ENCODE results near the gene ARMH2.

GRCh38 chr6:24844903-24845302 lies 46.2 kb upstream of the ARMH2 start:
- TF ChIP-seq EZH2 (IDR thresholded peaks at IDR 0.05; ENCODE audit: insufficient read depth, poor library complexity, severe bottlenecking) (no peak), EZH2phosphoT487 (IDR thresholded peaks at IDR 0.05; ENCODE audit: insufficient read depth, low read depth) (no peak)

All from GM23248 (cell line).